GM10266 (cell line): ENCODE data around the gene CELF1.

ENCODE experiments used
- DNase-seq: peaks from one replicate; pipeline ENCODE4 v3.0.0; 2012; ENCODE audit errors: extremely low spot score
- CTCF ChIP-seq: IDR thresholded peaks from 2 replicates; pipeline ENCODE4 v1.5.1; 2012; ENCODE audit warnings: mild to moderate bottlenecking, low read depth; ENCODE audit not compliant: control insufficient read depth, insufficient read depth; ENCODE audit errors: missing control alignments

Gene CELF1

GRCh38 chr11:47516155-47516554 is 36.8 kb downstream of the CELF1 start:
- TF ChIP-seq CTCF, result no peak
- no peak for DNase-seq

GRCh38 chr11:47514825-47515647 is 37.9 kb downstream of the CELF1 start:
- TF ChIP-seq CTCF, result no peak
- no peak for DNase-seq

GRCh38 chr11:47512701-47513100 is 40.2 kb downstream of the CELF1 start:
- no peak for DNase-seq
- TF ChIP-seq CTCF, result no peak

DNA sequence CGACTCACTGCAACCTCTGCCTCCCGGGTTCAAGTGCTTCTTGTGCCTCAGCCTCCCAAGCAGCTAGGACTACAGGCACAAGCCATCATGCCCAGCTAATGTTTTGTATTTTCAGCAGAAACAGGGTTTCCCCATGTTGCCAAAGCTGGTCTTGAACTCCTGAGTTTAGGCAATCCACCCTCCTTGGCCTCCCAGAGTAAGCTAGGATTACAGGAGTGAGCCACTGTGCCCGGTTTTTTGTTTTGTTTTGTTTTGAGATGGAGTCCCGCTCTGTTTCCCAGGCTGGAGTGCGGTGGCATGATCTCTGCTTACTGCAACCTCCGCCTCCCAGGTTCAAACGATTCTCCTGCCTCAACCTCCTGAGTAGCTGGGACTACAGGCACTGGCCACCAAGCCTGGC is 41.0 kb downstream of the CELF1 start:
- no peak for TF ChIP-seq CTCF
- DNase-seq, result no peak

DNA sequence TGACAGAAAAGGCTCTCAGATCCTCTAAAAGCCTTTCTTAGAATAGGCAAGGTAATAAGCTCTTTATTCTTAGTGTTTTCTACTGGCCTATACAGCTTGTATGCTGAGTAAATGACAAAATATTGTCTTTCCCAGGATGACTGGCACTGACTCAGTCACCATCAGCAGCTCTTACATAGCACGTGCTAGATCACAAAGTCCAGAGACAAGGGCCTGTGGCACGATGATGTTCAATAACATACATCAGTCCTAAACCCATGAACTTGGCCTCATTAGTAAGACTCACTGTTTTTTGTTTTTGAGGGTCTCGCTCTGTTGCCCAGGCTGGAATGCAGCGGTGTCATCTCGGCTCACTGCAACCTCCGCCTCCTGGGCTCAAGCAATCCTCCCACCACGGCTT is 42.7 kb downstream of the CELF1 start:
- DNase-seq, result no peak
- no peak for TF ChIP-seq CTCF

- DNase-seq, result no peak
- TF ChIP-seq CTCF, result no peak
These were observed 43.8 kb downstream of the CELF1 start for GRCh38 chr11:47509077-47509536.

GRCh38 chr11:47508240-47508957 is 44.5 kb downstream of the CELF1 start:
- TF ChIP-seq CTCF, result no peak
- no peak for DNase-seq
